Upper lobe of left lung (tissue), 4 donors: ENCODE measurements around the gene FBXL7.

Experiments
- POLR2A ChIP-seq, 4 donors: fragments of 450-650 bp; IDR thresholded peaks; one replicate each; pipeline ENCODE4 v1.5.1; 2016 to 2017; ENCODE audit warnings: antibody characterized with exemption in 4 of 4, mild to moderate bottlenecking in 2 of 4
- POLR2AphosphoS5 ChIP-seq, 2 donors: sonication (generic); formaldehyde crosslinking; IDR thresholded peaks; one replicate each; pipeline ENCODE4 v1.5.1; 2017; ENCODE audit warnings: antibody characterized with exemption in 2 of 2
- TF ChIP-seq, protein P1 (sequence below), 6 experiments: fragments of 450-650 bp in 4 of 6; fragments of 200-600 bp in 2 of 6; sonication (generic) in 2 of 6; IDR thresholded peaks; one replicate each; pipeline ENCODE4 v1.5.1; 2016 to 2019; ENCODE audit warnings: antibody characterized with exemption in 6 of 6

DNA sequence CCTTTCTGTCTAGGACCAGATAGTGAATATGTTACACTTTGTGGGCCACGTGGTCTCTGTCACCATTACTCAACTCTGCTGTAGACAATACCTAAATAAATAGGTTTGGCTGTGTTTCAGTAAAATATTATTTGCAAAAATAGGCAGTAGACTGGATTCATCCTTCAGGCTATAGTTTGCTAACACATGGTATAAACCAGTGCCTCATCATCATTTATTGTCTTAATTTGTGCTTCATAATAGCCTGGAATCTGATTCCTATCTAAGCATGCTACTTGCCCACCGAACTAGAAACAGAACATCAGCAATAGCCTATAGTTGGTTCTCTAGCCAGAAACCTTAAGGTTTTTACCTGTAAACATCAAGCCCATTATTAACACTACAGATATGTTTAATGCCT, 215.6 kb downstream of the FBXL7 start:
- TF ChIP-seq, protein P1, sequence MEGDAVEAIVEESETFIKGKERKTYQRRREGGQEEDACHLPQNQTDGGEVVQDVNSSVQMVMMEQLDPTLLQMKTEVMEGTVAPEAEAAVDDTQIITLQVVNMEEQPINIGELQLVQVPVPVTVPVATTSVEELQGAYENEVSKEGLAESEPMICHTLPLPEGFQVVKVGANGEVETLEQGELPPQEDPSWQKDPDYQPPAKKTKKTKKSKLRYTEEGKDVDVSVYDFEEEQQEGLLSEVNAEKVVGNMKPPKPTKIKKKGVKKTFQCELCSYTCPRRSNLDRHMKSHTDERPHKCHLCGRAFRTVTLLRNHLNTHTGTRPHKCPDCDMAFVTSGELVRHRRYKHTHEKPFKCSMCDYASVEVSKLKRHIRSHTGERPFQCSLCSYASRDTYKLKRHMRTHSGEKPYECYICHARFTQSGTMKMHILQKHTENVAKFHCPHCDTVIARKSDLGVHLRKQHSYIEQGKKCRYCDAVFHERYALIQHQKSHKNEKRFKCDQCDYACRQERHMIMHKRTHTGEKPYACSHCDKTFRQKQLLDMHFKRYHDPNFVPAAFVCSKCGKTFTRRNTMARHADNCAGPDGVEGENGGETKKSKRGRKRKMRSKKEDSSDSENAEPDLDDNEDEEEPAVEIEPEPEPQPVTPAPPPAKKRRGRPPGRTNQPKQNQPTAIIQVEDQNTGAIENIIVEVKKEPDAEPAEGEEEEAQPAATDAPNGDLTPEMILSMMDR (IDR thresholded peaks at IDR 0.05): no peak
- TF ChIP-seq POLR2A (IDR thresholded peaks at IDR 0.05) (no peak), POLR2AphosphoS5 (IDR thresholded peaks at IDR 0.05) (no peak)
